ENCODE results near the gene GIPC2. TPM values are rescaled to one million over a fixed set of nuclear protein-coding genes. Genes with fewer than 3 reads are reported as not detected.
"Not testable (repeated sequence)": the region's sequence is repeated elsewhere in the genome, so short reads cannot be mapped to it uniquely, and the experiment has no call there.

GIPC2 gene
- total RNA-seq, 1 donor from 2014 or later: 2.9 TPM

DNA sequence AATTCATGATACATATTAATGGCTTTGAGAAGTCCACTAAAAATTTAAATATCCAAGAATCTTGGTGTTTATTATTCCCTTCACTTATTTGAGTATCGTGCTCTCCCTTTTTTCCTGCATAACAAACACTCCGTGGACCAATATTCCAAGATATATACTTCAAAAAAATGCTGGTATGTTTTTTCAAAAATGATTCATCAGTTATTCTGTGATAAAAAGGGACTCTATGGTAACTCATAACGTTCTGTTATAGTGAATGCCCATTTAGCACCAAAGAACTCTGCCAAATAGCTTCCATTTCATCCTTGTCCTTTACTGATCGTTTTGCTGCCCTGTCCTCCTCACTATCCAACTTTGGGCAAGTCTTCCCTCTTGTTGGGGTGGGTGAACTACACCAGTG is 12.9 kb downstream of the GIPC2 start:
- no peak for DNase-seq
- no peaks in the 10 kb centered on the region for H3K4me1 ChIP-seq
- H3K36me3 ChIP-seq: no peaks in the 10 kb centered on the region
- no peaks in the 10 kb centered on the region for H3K27me3 ChIP-seq (ENCODE audit: low read depth)
- no peak overlapping the region for H3K27ac ChIP-seq
- TF ChIP-seq, protein P1, sequence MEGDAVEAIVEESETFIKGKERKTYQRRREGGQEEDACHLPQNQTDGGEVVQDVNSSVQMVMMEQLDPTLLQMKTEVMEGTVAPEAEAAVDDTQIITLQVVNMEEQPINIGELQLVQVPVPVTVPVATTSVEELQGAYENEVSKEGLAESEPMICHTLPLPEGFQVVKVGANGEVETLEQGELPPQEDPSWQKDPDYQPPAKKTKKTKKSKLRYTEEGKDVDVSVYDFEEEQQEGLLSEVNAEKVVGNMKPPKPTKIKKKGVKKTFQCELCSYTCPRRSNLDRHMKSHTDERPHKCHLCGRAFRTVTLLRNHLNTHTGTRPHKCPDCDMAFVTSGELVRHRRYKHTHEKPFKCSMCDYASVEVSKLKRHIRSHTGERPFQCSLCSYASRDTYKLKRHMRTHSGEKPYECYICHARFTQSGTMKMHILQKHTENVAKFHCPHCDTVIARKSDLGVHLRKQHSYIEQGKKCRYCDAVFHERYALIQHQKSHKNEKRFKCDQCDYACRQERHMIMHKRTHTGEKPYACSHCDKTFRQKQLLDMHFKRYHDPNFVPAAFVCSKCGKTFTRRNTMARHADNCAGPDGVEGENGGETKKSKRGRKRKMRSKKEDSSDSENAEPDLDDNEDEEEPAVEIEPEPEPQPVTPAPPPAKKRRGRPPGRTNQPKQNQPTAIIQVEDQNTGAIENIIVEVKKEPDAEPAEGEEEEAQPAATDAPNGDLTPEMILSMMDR (IDR thresholded peaks at IDR 0.05): no peak
- no peak for ATAC-seq
- H3K4me3 ChIP-seq: no peak overlapping the region
- no peaks in the 10 kb centered on the region for H3K9me3 ChIP-seq
- intact Hi-C loops (cut with DNase I): no loop called here

DNA sequence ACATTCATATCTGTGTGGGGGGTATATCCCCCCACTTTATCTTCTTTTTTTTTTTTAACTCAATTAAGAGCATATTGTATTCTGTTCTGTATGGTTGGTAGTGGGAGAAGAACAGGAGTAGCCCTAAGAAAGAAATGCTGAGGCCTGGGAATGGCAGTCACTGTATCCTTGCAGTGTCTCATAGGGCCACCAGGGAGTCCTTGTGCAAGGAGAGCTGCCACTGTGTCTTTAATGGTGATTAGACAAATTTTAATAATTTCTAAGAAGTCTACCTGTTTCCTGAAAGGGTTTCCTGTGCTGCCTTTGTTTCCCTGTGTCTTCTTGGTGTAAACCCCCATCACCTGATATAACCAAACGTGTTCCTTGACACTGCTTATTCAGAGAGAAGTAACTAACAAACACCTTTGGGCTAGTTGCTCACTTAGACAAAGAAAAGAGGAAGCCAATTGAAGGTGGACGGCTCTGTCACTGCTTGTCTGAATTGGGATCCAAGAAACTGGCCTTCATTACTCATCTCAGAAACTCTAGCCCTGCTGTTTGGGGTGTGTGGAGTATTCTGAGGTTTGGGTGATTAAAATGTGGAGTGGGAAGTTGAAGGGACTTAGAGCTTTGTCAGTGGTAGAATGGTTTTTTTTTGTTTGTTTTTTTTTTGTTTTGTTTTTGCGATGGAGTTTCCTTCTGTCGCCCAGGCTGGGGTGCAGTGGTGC is 15.2 kb downstream of the GIPC2 start:
- Histone ChIP-seq H3K4me3 (no peak overlapping the region), H3K4me1 (no peaks in the 10 kb centered on the region), H3K27me3 (ENCODE audit: low read depth) (no peaks in the 10 kb centered on the region), H3K27ac (no peak overlapping the region), H3K9me3 (no peaks in the 10 kb centered on the region), H3K36me3 (no peaks in the 10 kb centered on the region)
- ATAC-seq: no peak
- intact Hi-C loops (cut with DNase I): no loop called here
- TF ChIP-seq, protein P1 (IDR thresholded peaks at IDR 0.05): no peak
- no peak for DNase-seq

DNA sequence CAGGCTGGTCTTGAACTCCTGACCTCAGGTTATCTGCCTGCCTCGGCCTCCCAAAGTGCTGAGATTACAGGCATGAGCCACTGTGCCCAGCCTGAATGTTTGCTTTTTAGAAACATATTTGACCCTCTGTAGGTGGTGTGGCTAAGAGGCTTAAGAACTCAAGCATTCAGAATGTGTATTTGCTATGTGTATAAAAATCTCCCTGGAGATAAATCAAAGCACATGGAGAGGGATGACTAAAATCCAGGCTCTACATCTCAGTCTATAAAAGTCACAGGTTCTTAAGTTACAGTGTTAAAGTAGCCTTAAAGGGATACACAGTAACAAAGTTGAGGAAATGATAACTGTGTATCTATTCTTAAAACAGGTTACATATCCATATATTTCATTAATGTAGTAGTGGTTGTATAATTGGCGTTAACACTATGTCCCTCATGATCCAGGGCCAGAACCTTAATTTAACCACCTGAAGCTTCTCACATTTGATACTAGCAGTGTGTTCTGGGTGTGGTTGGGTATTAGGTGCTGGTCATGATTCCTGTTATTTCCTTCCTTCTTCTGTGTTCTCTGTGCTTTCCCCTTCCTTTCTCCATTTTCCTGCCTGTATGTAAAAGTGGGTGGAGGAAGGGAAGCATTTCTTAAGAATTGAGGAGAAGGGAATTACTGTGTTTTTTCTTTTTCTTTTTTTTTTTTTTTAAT is 16.2 kb downstream of the GIPC2 start:
- Histone ChIP-seq H3K36me3 (no peaks in the 10 kb centered on the region), H3K9me3 (no peaks in the 10 kb centered on the region), H3K4me3 (no peak overlapping the region), H3K27ac (no peak overlapping the region), H3K4me1 (no peaks in the 10 kb centered on the region), H3K27me3 (ENCODE audit: low read depth) (no peaks in the 10 kb centered on the region)
- ATAC-seq (peak; percentile 45 to 57), DNase-seq (no peak)
- intact Hi-C loops (cut with DNase I): no loop called here
- TF ChIP-seq, protein P1 (IDR thresholded peaks at IDR 0.05): no peak

DNA sequence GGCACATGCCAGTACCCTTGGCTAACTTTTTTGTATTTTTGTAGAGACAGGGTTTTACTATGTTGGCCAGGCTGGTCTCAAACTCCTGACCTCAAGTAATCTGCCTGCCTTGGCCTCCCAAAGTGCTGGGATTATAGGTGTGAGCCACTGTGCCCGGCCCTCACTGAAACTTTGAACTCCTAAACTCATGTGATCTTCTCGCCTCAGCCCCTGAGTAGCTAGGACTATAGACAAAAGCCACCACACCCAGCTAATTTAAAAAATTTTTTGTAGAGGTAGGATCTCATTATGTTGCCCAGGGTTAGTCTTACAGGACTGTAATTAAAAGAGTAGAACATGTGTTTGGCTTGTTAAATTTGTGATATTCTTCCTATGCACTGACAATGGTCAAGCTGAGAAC is 19.1 kb downstream of the GIPC2 start:
- H3K4me1 ChIP-seq; H3K4me3 ChIP-seq; H3K36me3 ChIP-seq; intact Hi-C loops (cut with DNase I); H3K27me3 ChIP-seq (ENCODE audit: low read depth); DNase-seq; H3K9me3 ChIP-seq; ATAC-seq; H3K27ac ChIP-seq: not testable (repeated sequence)

DNA sequence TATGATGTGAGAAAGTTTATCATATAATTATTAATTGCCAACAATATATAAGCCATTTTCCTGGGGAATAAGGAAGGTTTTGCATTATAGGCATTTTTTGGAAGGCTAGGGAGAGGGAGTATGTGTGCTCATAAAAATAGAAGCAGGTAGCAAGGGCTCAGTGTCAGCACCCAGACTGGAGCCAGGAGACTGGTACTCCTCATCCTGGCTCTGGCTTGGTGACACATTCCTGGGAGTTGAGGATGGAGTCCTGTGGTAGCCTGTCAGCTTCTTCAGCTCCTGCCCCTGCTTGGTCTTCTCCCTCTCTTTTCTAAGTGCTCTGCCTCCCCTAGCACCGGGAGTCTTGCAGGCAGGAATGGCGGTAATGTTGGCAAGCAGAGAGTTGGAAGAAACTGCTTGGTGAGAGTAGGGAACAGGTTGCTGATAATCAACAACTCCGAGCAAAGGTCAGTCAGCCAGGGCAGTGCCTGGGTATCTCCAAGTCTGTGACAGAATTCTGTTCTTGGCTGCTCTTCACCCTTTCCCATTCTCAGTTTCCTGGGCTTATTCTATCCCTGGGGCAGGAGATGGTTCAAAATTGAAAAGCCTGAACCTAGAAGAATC is 23.0 kb downstream of the GIPC2 start:
- TF ChIP-seq, protein P1 (IDR thresholded peaks at IDR 0.05): no peak
- H3K4me3 ChIP-seq: no peak overlapping the region
- no peak for ATAC-seq

DNA sequence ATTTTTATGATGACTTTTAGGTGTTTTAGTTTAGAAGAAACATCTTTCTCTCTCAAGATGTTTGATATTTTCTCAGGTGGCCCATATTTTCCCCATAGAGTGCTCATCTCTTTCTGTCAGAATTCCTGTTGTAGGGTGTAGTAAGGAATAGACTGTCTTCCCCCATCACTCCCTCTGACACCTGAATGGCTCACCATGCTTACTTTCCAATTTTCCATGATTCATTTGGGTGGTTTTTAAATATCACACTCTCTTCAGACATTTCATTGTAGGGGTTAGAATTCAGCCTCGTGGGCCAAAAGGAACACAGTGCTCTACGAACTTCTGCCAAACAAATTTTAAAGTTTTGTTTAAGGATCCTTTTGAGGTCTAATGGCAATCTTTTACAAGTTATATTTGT is 24.0 kb downstream of the GIPC2 start:
- Histone ChIP-seq H3K4me1 (no peaks in the 10 kb centered on the region), H3K27me3 (ENCODE audit: low read depth) (no peaks in the 10 kb centered on the region), H3K4me3 (no peak overlapping the region), H3K9me3 (no peaks in the 10 kb centered on the region), H3K27ac (no peak overlapping the region), H3K36me3 (no peaks in the 10 kb centered on the region)
- ATAC-seq: no peak
- intact Hi-C loops (cut with DNase I): no loop called here
- TF ChIP-seq, protein P1 (IDR thresholded peaks at IDR 0.05): no peak
- DNase-seq: no peak

More for the DNA sequence above, 23.0 kb downstream of the GIPC2 start:
- Histone ChIP-seq H3K9me3 (no peaks in the 10 kb centered on the region), H3K27me3 (ENCODE audit: low read depth) (no peaks in the 10 kb centered on the region), H3K27ac (no peak overlapping the region), H3K36me3 (no peaks in the 10 kb centered on the region), H3K4me1 (no peaks in the 10 kb centered on the region)
- intact Hi-C loops (cut with DNase I): no loop called here
- DNase-seq: no peak

Data from lower lobe of right lung (tissue), 2 donors.